Adipocyte (in vitro differentiated cells): ENCODE measurements around the gene SKOR2.

Experiments used
- DNase-seq: peaks from one replicate; pipeline ENCODE4 v3.0.0-alpha.2; 2015; ENCODE audit warnings: low read depth
- H3K27me3 ChIP-seq: replicated peaks from 2 replicates; pipeline ENCODE4 v1.7.0; 2013; ENCODE audit warnings: mild to moderate bottlenecking, low read length, moderate library complexity; ENCODE audit not compliant: control insufficient read depth, insufficient read depth
- H3K36me3 ChIP-seq: 2 replicates; pipeline ENCODE4 v1.7.0; 2013; ENCODE audit warnings: low read length, mild to moderate bottlenecking, moderate library complexity; ENCODE audit not compliant: control insufficient read depth, insufficient read depth, severe bottlenecking
- H3K4me1 ChIP-seq: 2 replicates; pipeline ENCODE4 v1.7.0; 2013; ENCODE audit warnings: mild to moderate bottlenecking, low read length, moderate library complexity; ENCODE audit not compliant: control insufficient read depth, insufficient read depth
- H3K4me3 ChIP-seq: 2 replicates; pipeline ENCODE4 v1.7.0; 2013; ENCODE audit warnings: mild to moderate bottlenecking, low read length, moderate library complexity
- H3K9ac ChIP-seq: 2 replicates; pipeline ENCODE4 v1.7.0; 2013; ENCODE audit warnings: mild to moderate bottlenecking, low read length, moderate library complexity
- H3K9me3 ChIP-seq: 2 replicates; pipeline ENCODE4 v1.7.0; 2013; ENCODE audit warnings: mild to moderate bottlenecking, low read length, moderate library complexity; ENCODE audit not compliant: control insufficient read depth

The SKOR2 gene

GRCh38 chr18:47274961-47275360, 23.5 kb upstream of the SKOR2 start:
- Histone ChIP-seq H3K9ac (no peak overlapping the region), H3K4me3 (no peak overlapping the region), H3K36me3 (no peaks in the 10 kb centered on the region), H3K9me3 (no peaks in the 10 kb centered on the region), H3K4me1 (no peaks in the 10 kb centered on the region), H3K27me3 (peaks cover 13% of the 10 kb centered on the region)
- DNase-seq: no peak

- no peak overlapping the region for H3K9ac ChIP-seq
Measured at GRCh38 chr18:47265197-47265596, 13.7 kb upstream of the SKOR2 start.

GRCh38 chr18:47264308-47264700, 12.8 kb upstream of the SKOR2 start:
- Histone ChIP-seq H3K9ac (no peak overlapping the region), H3K4me1 (peaks cover 7% of the 10 kb centered on the region), H3K9me3 (no peaks in the 10 kb centered on the region), H3K27me3 (peaks cover 44% of the 10 kb centered on the region), H3K36me3 (no peaks in the 10 kb centered on the region), H3K4me3 (peak overlapping the region; percentile 69)
- no peak for DNase-seq

More at GRCh38 chr18:47265197-47265596, 13.7 kb upstream of the SKOR2 start:
- no peak for DNase-seq
- H3K9me3 ChIP-seq: no peaks in the 10 kb centered on the region
- no peaks in the 10 kb centered on the region for H3K36me3 ChIP-seq
- peaks cover 36% of the 10 kb centered on the region for H3K27me3 ChIP-seq
- H3K4me3 ChIP-seq: no peak overlapping the region
- H3K4me1 ChIP-seq: peaks cover 7% of the 10 kb centered on the region

- no peak for DNase-seq
- Histone ChIP-seq H3K4me3 (peak overlapping the region; percentile 69), H3K27me3 (peaks cover 50% of the 10 kb centered on the region), H3K4me1 (peaks cover 7% of the 10 kb centered on the region), H3K9me3 (no peaks in the 10 kb centered on the region), H3K9ac (no peak overlapping the region), H3K36me3 (no peaks in the 10 kb centered on the region)
Measured at GRCh38 chr18:47263430-47264307, 12.2 kb upstream of the SKOR2 start.

GRCh38 chr18:47263150-47263429, 11.6 kb upstream of the SKOR2 start:
- H3K27me3 ChIP-seq: peaks cover 56% of the 10 kb centered on the region
- DNase-seq: no peak
- H3K9me3 ChIP-seq: no peaks in the 10 kb centered on the region
- no peak overlapping the region for H3K9ac ChIP-seq
- H3K4me1 ChIP-seq: peaks cover 7% of the 10 kb centered on the region
- H3K36me3 ChIP-seq: no peaks in the 10 kb centered on the region
- peak overlapping the region; percentile 69 for H3K4me3 ChIP-seq

- peaks cover 7% of the 10 kb centered on the region for H3K4me1 ChIP-seq
- no peak for DNase-seq
- H3K4me3 ChIP-seq: peak overlapping the region; percentile 69
- H3K9me3 ChIP-seq: no peaks in the 10 kb centered on the region
- H3K36me3 ChIP-seq: no peaks in the 10 kb centered on the region
- H3K27me3 ChIP-seq: peaks cover 61% of the 10 kb centered on the region
- H3K9ac ChIP-seq: no peak overlapping the region
Measured at GRCh38 chr18:47262301-47263149, 11.1 kb upstream of the SKOR2 start.

GRCh38 chr18:47261902-47262300, 10.4 kb upstream of the SKOR2 start:
- Histone ChIP-seq H3K4me1 (peaks cover 7% of the 10 kb centered on the region), H3K9me3 (no peaks in the 10 kb centered on the region), H3K27me3 (peaks cover 64% of the 10 kb centered on the region), H3K9ac (no peak overlapping the region), H3K4me3 (no peak overlapping the region), H3K36me3 (no peaks in the 10 kb centered on the region)
- no peak for DNase-seq

- no peak for DNase-seq
- no peak overlapping the region for H3K4me3 ChIP-seq
- peaks cover 70% of the 10 kb centered on the region for H3K27me3 ChIP-seq
- no peaks in the 10 kb centered on the region for H3K36me3 ChIP-seq
- no peaks in the 10 kb centered on the region for H3K9me3 ChIP-seq
- peaks cover 7% of the 10 kb centered on the region for H3K4me1 ChIP-seq
- no peak overlapping the region for H3K9ac ChIP-seq
Measured at GRCh38 chr18:47260924-47261701, 9.7 kb upstream of the SKOR2 start.

GRCh38 chr18:47260120-47260923, 8.9 kb upstream of the SKOR2 start:
- peak; percentile 32 for DNase-seq

GRCh38 chr18:47254341-47254939, 3.0 kb upstream of the SKOR2 start:
- no peak overlapping the region for H3K4me3 ChIP-seq
- no peaks in the 10 kb centered on the region for H3K4me1 ChIP-seq
- H3K9me3 ChIP-seq: peaks cover 12% of the 10 kb centered on the region
- H3K9ac ChIP-seq: no peak overlapping the region
- H3K36me3 ChIP-seq: no peaks in the 10 kb centered on the region
- peaks cover 90% of the 10 kb centered on the region for H3K27me3 ChIP-seq
- peak; percentile 37 for DNase-seq

More at GRCh38 chr18:47260120-47260923, 8.9 kb upstream of the SKOR2 start:
- H3K9me3 ChIP-seq: peaks cover 3% of the 10 kb centered on the region
- H3K9ac ChIP-seq: no peak overlapping the region
- H3K4me1 ChIP-seq: peaks cover 7% of the 10 kb centered on the region
- H3K27me3 ChIP-seq: peaks cover 78% of the 10 kb centered on the region
- no peak overlapping the region for H3K4me3 ChIP-seq
- H3K36me3 ChIP-seq: no peaks in the 10 kb centered on the region
